GM12865 (cell line): ENCODE measurements around the gene ZRANB1.
"Not testable (repeated sequence)": the region's sequence is repeated elsewhere in the genome, so short reads cannot be mapped to it uniquely, and the experiment has no call there.

ENCODE experiments used
- DNase-seq: peaks from one replicate; pipeline ENCODE4 v3.0.0; 2010; ENCODE audit warnings: low read depth
- H3K4me3 ChIP-seq: 2 replicates; pipeline ENCODE4 v1.5.1; 2011; ENCODE audit warnings: mild to moderate bottlenecking, low read depth, low read length, control low read depth
- TF ChIP-seq, protein P1 (sequence below): IDR thresholded peaks from 2 replicates; pipeline ENCODE4 v1.5.1; 2011; ENCODE audit warnings: low read length, control low read depth, low read depth, inconsistent platforms; ENCODE audit not compliant: insufficient read depth; ENCODE audit errors: missing control alignments

ZRANB1 gene

DNA sequence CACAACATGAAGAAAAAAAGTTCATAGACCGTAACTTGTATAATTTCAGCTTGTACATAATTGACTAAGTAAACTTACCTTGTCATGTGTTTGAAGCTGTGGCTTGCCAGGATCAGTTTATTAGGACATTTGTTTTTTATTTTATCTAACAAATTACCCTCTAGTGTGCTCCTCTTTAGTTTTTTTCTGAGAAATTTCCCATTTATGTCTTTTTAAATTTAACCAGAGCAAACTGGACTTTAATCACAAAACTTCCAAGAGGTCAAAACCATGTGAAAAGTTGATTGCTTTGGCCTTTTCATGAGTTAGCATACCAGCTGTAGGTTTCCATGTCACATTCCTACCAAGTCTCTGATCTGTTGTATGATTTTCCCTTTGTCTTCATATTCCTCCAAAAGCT is 42.5 kb downstream of the ZRANB1 start:
- no peak for DNase-seq
- TF ChIP-seq, protein P1, sequence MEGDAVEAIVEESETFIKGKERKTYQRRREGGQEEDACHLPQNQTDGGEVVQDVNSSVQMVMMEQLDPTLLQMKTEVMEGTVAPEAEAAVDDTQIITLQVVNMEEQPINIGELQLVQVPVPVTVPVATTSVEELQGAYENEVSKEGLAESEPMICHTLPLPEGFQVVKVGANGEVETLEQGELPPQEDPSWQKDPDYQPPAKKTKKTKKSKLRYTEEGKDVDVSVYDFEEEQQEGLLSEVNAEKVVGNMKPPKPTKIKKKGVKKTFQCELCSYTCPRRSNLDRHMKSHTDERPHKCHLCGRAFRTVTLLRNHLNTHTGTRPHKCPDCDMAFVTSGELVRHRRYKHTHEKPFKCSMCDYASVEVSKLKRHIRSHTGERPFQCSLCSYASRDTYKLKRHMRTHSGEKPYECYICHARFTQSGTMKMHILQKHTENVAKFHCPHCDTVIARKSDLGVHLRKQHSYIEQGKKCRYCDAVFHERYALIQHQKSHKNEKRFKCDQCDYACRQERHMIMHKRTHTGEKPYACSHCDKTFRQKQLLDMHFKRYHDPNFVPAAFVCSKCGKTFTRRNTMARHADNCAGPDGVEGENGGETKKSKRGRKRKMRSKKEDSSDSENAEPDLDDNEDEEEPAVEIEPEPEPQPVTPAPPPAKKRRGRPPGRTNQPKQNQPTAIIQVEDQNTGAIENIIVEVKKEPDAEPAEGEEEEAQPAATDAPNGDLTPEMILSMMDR, result no peak
- H3K4me3 ChIP-seq, result no peak overlapping the region

GRCh38 chr10:124985162-124985561 is 43.2 kb downstream of the ZRANB1 start:
- TF ChIP-seq, protein P1, result no peak
- DNase-seq, result no peak
- no peak overlapping the region for H3K4me3 ChIP-seq

DNA sequence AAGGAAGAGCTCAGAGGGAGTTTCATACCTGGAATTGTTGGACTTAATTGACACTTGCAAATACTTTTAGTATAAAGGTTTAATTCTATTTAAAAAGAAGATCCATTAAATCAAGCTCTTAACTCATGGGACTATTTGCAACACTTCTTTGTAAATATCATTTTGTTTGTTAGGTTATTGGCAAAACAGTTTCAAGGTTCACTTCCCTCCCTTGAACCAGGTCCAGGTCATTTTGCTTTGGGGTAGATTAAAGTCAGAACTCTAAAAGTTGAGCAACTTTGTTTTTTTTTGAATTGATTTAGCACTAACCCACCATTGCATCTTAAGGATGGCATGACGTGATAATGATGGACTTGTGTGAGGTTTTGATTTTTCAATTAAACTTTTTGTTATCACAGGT is 45.9 kb downstream of the ZRANB1 start:
- TF ChIP-seq, protein P1, result no peak
- H3K4me3 ChIP-seq, result no peak overlapping the region
- DNase-seq, result no peak

GRCh38 chr10:124988753-124989152 is 46.8 kb downstream of the ZRANB1 start:
- DNase-seq, result peak; percentile 79
- not testable (repeated sequence) for H3K4me3 ChIP-seq

GRCh38 chr10:124989526-124989925 is 47.6 kb downstream of the ZRANB1 start:
- no peak for DNase-seq
- TF ChIP-seq, protein P1, result no peak
- H3K4me3 ChIP-seq, result no peak overlapping the region

- no peak for DNase-seq
- no peak overlapping the region for H3K4me3 ChIP-seq
- TF ChIP-seq, protein P1, result no peak
Measured at GRCh38 chr10:124990671-124991625, 49.0 kb downstream of the ZRANB1 start.

DNA sequence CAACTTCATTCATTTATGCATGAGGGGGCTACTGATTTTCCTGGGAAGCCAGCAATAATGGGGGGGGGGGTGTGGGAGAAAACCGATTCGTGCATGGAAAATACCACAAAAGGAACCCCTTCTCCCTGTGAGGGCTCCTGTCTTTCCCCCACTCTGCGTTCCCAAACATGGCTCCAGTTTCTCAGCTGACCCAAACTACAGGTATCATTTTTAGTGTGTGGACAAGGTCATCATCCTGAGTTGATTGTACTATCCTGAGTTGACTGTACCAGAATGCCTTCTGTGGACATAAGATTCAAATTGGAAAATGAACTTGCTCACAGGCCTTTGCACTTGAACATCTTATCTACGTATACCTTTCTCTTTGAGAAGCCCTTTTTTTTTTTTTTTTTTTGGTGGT is 49.9 kb downstream of the ZRANB1 start:
- peak; percentile 16 for DNase-seq
- no peak overlapping the region for H3K4me3 ChIP-seq
- TF ChIP-seq, protein P1, result no peak
